ENCODE data around the gene GK2. TPM values are rescaled to one million over a fixed set of nuclear protein-coding genes. Genes with fewer than 3 reads are reported as not detected.

GK2 gene
- total RNA-seq = not detected
- long read RNA-seq = 0 reads

- DNase-seq (no peak), ATAC-seq (no peak)
- intact Hi-C loops (cut with DNase I, micrococcal nuclease) = no loop called here
Measured at GRCh38 chr4:79408063-79408462, at the start of gene GK2. Gene GK2, minus strand, starts transcription at chr4:79408228. Its CDS starts 28 bp downstream, at chr4:79408200.

GRCh38 chr4:79455216-79455615 lies 47.2 kb upstream of the GK2 start:
- intact Hi-C loops (cut with DNase I, micrococcal nuclease) = no loop called here
- ATAC-seq (no peak), DNase-seq (no peak)

- no peak for ATAC-seq
- DNase-seq = no peak
- intact Hi-C loops (cut with DNase I, micrococcal nuclease) = no loop called here
Measured at GRCh38 chr4:79454656-79455055, 46.6 kb upstream of the GK2 start.

- intact Hi-C loops (cut with DNase I, micrococcal nuclease) = no loop called here
- DNase-seq (no peak), ATAC-seq (no peak)
Measured at GRCh38 chr4:79450053-79450452, 42.0 kb upstream of the GK2 start.

GRCh38 chr4:79446145-79446544 lies 38.1 kb upstream of the GK2 start:
- DNase-seq (no peak), ATAC-seq (no peak)
- intact Hi-C loops (cut with DNase I, micrococcal nuclease) = no loop called here

- DNase-seq (no peak), ATAC-seq (no peak)
- intact Hi-C loops (cut with DNase I, micrococcal nuclease) = no loop called here
Measured at GRCh38 chr4:79445371-79445781, 37.3 kb upstream of the GK2 start.

GRCh38 chr4:79442422-79442821 lies 34.4 kb upstream of the GK2 start:
- no peak for DNase-seq
- intact Hi-C loops (cut with DNase I, micrococcal nuclease) = no loop called here
- ATAC-seq = no peak

- intact Hi-C loops (cut with DNase I, micrococcal nuclease) = no loop called here
- ATAC-seq (no peak), DNase-seq (no peak)
Measured at GRCh38 chr4:79439489-79439888, 31.5 kb upstream of the GK2 start.

- DNase-seq (no peak), ATAC-seq (no peak)
- intact Hi-C loops (cut with DNase I, micrococcal nuclease) = no loop called here
Measured at GRCh38 chr4:79431839-79432238, 23.8 kb upstream of the GK2 start.

GRCh38 chr4:79429113-79429903 lies 21.3 kb upstream of the GK2 start:
- ATAC-seq (no peak), DNase-seq (no peak)
- intact Hi-C loops (cut with DNase I, micrococcal nuclease) = no loop called here

- ATAC-seq (no peak), DNase-seq (no peak)
- intact Hi-C loops (cut with DNase I, micrococcal nuclease) = no loop called here
Measured at GRCh38 chr4:79426989-79427388, 19.0 kb upstream of the GK2 start.

- no peak for DNase-seq
- intact Hi-C loops (cut with DNase I, micrococcal nuclease) = no loop called here
- ATAC-seq = no peak
Measured at GRCh38 chr4:79425586-79425985, 17.6 kb upstream of the GK2 start.

GRCh38 chr4:79421483-79421882 lies 13.5 kb upstream of the GK2 start:
- intact Hi-C loops (cut with DNase I, micrococcal nuclease) = no loop called here

GRCh38 chr4:79413886-79414285 lies 5.9 kb upstream of the GK2 start:
- intact Hi-C loops (cut with DNase I, micrococcal nuclease) = no loop called here
- ATAC-seq = no peak
- DNase-seq = no peak

More at GRCh38 chr4:79421483-79421882, 13.5 kb upstream of the GK2 start:
- ATAC-seq (no peak), DNase-seq (no peak)

GRCh38 chr4:79413032-79413885 lies 5.2 kb upstream of the GK2 start:
- intact Hi-C loops (cut with DNase I, micrococcal nuclease) = no loop called here
- no peak for ATAC-seq
- no peak for DNase-seq

GRCh38 chr4:79404666-79405065 lies 3.4 kb downstream of the GK2 start:
- DNase-seq (no peak), ATAC-seq (no peak)
- intact Hi-C loops (cut with DNase I, micrococcal nuclease) = no loop called here

- DNase-seq (no peak), ATAC-seq (no peak)
- intact Hi-C loops (cut with DNase I, micrococcal nuclease) = no loop called here
Measured at GRCh38 chr4:79403356-79403755, 4.7 kb downstream of the GK2 start.

- intact Hi-C loops (cut with DNase I, micrococcal nuclease) = no loop called here
- DNase-seq (no peak), ATAC-seq (no peak)
Measured at GRCh38 chr4:79402332-79402851, 5.6 kb downstream of the GK2 start.

GRCh38 chr4:79399076-79399475 lies 9.0 kb downstream of the GK2 start:
- DNase-seq (no peak), ATAC-seq (no peak)
- intact Hi-C loops (cut with DNase I, micrococcal nuclease) = no loop called here

- intact Hi-C loops (cut with DNase I, micrococcal nuclease) = no loop called here
- ATAC-seq = no peak
Measured at GRCh38 chr4:79397951-79398350, 10.1 kb downstream of the GK2 start.

More at GRCh38 chr4:79397951-79398350, 10.1 kb downstream of the GK2 start:
- no peak for DNase-seq
